Measurements from ENCODE around the gene SMU1. TPM values are rescaled to one million over a fixed set of nuclear protein-coding genes. Genes with fewer than 3 reads are reported as not detected.

The SMU1 gene
- total and polyA plus RNA-seq, 2 of the 13 experiments (the other 11 are each of a cell fraction or from before 2014, with no cell fraction given): 12.9 to 36.6 TPM

DNA sequence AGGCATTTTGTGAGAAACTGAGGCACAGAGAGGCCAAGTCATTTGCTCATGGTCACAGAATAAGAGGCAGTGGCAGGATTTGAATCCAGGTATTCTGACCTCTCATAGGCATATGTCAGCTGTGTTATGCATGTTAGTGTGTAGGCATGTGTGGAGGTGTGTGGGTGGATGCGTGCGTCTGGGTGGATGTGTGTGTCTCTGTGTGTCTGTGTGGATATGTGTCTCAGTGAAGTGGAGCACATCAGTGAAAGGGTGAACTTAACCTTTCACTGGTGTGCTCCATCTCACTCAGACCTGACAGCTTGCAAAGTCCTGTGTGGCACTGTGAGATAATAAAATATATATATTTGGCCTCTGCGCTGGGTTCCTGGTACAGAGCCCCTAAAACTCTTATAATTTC, 32.0 kb upstream of the SMU1 start (continued):
- TF ChIP-seq, protein P1, sequence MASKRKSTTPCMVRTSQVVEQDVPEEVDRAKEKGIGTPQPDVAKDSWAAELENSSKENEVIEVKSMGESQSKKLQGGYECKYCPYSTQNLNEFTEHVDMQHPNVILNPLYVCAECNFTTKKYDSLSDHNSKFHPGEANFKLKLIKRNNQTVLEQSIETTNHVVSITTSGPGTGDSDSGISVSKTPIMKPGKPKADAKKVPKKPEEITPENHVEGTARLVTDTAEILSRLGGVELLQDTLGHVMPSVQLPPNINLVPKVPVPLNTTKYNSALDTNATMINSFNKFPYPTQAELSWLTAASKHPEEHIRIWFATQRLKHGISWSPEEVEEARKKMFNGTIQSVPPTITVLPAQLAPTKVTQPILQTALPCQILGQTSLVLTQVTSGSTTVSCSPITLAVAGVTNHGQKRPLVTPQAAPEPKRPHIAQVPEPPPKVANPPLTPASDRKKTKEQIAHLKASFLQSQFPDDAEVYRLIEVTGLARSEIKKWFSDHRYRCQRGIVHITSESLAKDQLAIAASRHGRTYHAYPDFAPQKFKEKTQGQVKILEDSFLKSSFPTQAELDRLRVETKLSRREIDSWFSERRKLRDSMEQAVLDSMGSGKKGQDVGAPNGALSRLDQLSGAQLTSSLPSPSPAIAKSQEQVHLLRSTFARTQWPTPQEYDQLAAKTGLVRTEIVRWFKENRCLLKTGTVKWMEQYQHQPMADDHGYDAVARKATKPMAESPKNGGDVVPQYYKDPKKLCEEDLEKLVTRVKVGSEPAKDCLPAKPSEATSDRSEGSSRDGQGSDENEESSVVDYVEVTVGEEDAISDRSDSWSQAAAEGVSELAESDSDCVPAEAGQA (IDR thresholded peaks at IDR 0.05; ENCODE audit: low read depth): no peak
- TF ChIP-seq, protein P1 (CRISPR knock-in tag; IDR thresholded peaks at IDR 0.05; ENCODE audit: borderline replicate concordance): no peak
- TF ChIP-seq ZNF430 (CRISPR knock-in tag; IDR thresholded peaks at IDR 0.05) (no peak), ZNF432 (CRISPR knock-in tag; IDR thresholded peaks at IDR 0.05; ENCODE audit: borderline replicate concordance) (no peak), ZNF773 (CRISPR knock-in tag; IDR thresholded peaks at IDR 0.05; ENCODE audit: borderline replicate concordance) (no peak)
- TF ChIP-seq, protein P2, sequence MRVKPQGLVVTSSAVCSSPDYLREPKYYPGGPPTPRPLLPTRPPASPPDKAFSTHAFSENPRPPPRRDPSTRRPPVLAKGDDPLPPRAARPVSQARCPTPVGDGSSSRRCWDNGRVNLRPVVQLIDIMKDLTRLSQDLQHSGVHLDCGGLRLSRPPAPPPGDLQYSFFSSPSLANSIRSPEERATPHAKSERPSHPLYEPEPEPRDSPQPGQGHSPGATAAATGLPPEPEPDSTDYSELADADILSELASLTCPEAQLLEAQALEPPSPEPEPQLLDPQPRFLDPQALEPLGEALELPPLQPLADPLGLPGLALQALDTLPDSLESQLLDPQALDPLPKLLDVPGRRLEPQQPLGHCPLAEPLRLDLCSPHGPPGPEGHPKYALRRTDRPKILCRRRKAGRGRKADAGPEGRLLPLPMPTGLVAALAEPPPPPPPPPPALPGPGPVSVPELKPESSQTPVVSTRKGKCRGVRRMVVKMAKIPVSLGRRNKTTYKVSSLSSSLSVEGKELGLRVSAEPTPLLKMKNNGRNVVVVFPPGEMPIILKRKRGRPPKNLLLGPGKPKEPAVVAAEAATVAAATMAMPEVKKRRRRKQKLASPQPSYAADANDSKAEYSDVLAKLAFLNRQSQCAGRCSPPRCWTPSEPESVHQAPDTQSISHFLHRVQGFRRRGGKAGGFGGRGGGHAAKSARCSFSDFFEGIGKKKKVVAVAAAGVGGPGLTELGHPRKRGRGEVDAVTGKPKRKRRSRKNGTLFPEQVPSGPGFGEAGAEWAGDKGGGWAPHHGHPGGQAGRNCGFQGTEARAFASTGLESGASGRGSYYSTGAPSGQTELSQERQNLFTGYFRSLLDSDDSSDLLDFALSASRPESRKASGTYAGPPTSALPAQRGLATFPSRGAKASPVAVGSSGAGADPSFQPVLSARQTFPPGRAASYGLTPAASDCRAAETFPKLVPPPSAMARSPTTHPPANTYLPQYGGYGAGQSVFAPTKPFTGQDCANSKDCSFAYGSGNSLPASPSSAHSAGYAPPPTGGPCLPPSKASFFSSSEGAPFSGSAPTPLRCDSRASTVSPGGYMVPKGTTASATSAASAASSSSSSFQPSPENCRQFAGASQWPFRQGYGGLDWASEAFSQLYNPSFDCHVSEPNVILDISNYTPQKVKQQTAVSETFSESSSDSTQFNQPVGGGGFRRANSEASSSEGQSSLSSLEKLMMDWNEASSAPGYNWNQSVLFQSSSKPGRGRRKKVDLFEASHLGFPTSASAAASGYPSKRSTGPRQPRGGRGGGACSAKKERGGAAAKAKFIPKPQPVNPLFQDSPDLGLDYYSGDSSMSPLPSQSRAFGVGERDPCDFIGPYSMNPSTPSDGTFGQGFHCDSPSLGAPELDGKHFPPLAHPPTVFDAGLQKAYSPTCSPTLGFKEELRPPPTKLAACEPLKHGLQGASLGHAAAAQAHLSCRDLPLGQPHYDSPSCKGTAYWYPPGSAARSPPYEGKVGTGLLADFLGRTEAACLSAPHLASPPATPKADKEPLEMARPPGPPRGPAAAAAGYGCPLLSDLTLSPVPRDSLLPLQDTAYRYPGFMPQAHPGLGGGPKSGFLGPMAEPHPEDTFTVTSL (CRISPR knock-in tag; IDR thresholded peaks at IDR 0.05; ENCODE audit: borderline replicate concordance): no peak
